Lower lobe of right lung (tissue), 2 donors: Measurements from ENCODE around the gene UGCG. TPM values are rescaled to one million over a fixed set of nuclear protein-coding genes. Genes with fewer than 3 reads are reported as not detected.
A peak's percentile ranks its signal among the peaks of the same experiment; 100 is the strongest.

Source experiments
- ATAC-seq, 2 donors: fragments of 200-7000 bp; cut with Tn5 transposase; one replicate each; pipeline ENCODE4 v1.9.1; 2020 to 2022; ENCODE audit warnings: mild to moderate bottlenecking in 2 of 2, moderate library complexity in 2 of 2
- DNase-seq: peaks from one replicate; pipeline ENCODE4 v3.0.0-alpha.2; 2020
- H3K27ac ChIP-seq: fragments of 200-600 bp; one replicate; pipeline ENCODE4 v1.8.0; 2022
- H3K27me3 ChIP-seq: fragments of 200-600 bp; one replicate; pipeline ENCODE4 v1.8.0; 2022; ENCODE audit warnings: low read depth
- H3K36me3 ChIP-seq: fragments of 200-600 bp; one replicate; pipeline ENCODE4 v1.8.0; 2022; ENCODE audit warnings: mild to moderate bottlenecking
- H3K4me1 ChIP-seq: fragments of 200-600 bp; one replicate; pipeline ENCODE4 v1.8.0; 2022
- H3K4me3 ChIP-seq: fragments of 200-600 bp; one replicate; pipeline ENCODE4 v1.8.0; 2022; ENCODE audit warnings: mild to moderate bottlenecking
- H3K9me3 ChIP-seq: fragments of 200-600 bp; one replicate; pipeline ENCODE4 v1.8.0; 2022
- CTCF ChIP-seq: fragments of 200-600 bp; IDR thresholded peaks from one replicate; pipeline ENCODE4 v1.8.0; 2022; ENCODE audit warnings: antibody characterized with exemption, mild to moderate bottlenecking
- intact Hi-C: fragments of 100-400 bp; cut with DNase I; formaldehyde crosslinking; loops from one replicate; pipeline ENCODE4 v1.11.0; 2022
- total RNA-seq: library from RNA; stranded (reverse); fragmentation: NEBNext Ultra II Directional; extraction: Animal tissue kit (Norgen Biotek cat#: 25700); gene quantifications from one replicate; pipeline ENCODE4 v1.2.1, GENCODE V29; 2021
- donor health status: DM: no; HTN: yes; CAD: no; lungs with severe emphysema.

UGCG gene
- total RNA-seq, 1 donor from 2014 or later: 41.3 TPM

GRCh38 chr9:111928359-111928720 is 31.7 kb downstream of the UGCG start:
- H3K27ac ChIP-seq: no peak overlapping the region
- DNase-seq: no peak
- ATAC-seq: peak in 1 of 2 donors; percentile 15
- no peaks in the 10 kb centered on the region for H3K27me3 ChIP-seq
- TF ChIP-seq CTCF: no peak
- no peak overlapping the region for H3K4me3 ChIP-seq
- peaks cover 75% of the 10 kb centered on the region for H3K36me3 ChIP-seq
- no peaks in the 10 kb centered on the region for H3K9me3 ChIP-seq
- H3K4me1 ChIP-seq: peaks cover 29% of the 10 kb centered on the region
- intact Hi-C loops: no loop called here

GRCh38 chr9:111934747-111935146 is 38.1 kb downstream of the UGCG start:
- intact Hi-C loops: no loop called here
- ATAC-seq (no peak), DNase-seq (no peak)
- Histone ChIP-seq H3K4me1 (peaks cover 21% of the 10 kb centered on the region), H3K36me3 (peaks cover 62% of the 10 kb centered on the region), H3K27ac (no peak overlapping the region), H3K4me3 (no peak overlapping the region), H3K27me3 (no peaks in the 10 kb centered on the region), H3K9me3 (no peaks in the 10 kb centered on the region)
- TF ChIP-seq CTCF: no peak

- DNase-seq: no peak
- Histone ChIP-seq H3K27ac (no peak overlapping the region), H3K4me3 (no peak overlapping the region), H3K36me3 (peaks cover 46% of the 10 kb centered on the region), H3K27me3 (no peaks in the 10 kb centered on the region), H3K4me1 (peaks cover 21% of the 10 kb centered on the region), H3K9me3 (no peaks in the 10 kb centered on the region)
- ATAC-seq: no peak
- no peak for TF ChIP-seq CTCF
- intact Hi-C loops: no loop called here
These were observed 39.8 kb downstream of the UGCG start for GRCh38 chr9:111936391-111936790.

GRCh38 chr9:111937301-111937700 is 40.7 kb downstream of the UGCG start:
- ATAC-seq: peak; percentile 13 to 34

GRCh38 chr9:111937781-111938426 is 41.3 kb downstream of the UGCG start:
- Histone ChIP-seq H3K36me3 (peaks cover 30% of the 10 kb centered on the region), H3K4me1 (peaks cover 21% of the 10 kb centered on the region), H3K9me3 (no peaks in the 10 kb centered on the region), H3K4me3 (no peak overlapping the region), H3K27me3 (no peaks in the 10 kb centered on the region), H3K27ac (peak overlapping the region; percentile 51)
- intact Hi-C loops: no loop called here
- no peak for TF ChIP-seq CTCF
- ATAC-seq (peak; percentile 80 to 81), DNase-seq (peak; percentile 68)

More at GRCh38 chr9:111937301-111937700, 40.7 kb downstream of the UGCG start:
- Histone ChIP-seq H3K36me3 (peaks cover 37% of the 10 kb centered on the region), H3K9me3 (no peaks in the 10 kb centered on the region), H3K27me3 (no peaks in the 10 kb centered on the region), H3K4me3 (no peak overlapping the region), H3K27ac (peak overlapping the region; percentile 51), H3K4me1 (peaks cover 21% of the 10 kb centered on the region)
- intact Hi-C loops: no loop called here
- no peak for DNase-seq
- TF ChIP-seq CTCF: no peak
